Activated T-cell treated with anti-CD3 and anti-CD28 coated beads, Interleukin-2, amount 50 U/mL, for 4 hours (primary cell): ENCODE measurements around the gene MCF2. TPM values are rescaled to one million over a fixed set of nuclear protein-coding genes. Genes with fewer than 3 reads are reported as not detected.

ENCODE experiments used
- ATAC-seq, 2 donors: fragments of 200-7000 bp; cut with Tn5 transposase; one replicate each; pipeline ENCODE4 v1.10.0; 2021
- DNase-seq: peaks from one replicate; pipeline ENCODE4 v3.0.0-alpha.2; 2020
- H3K27me3 Mint-ChIP-seq: one replicate; pipeline ENCODE4 v1.8.0; 2021; ENCODE audit warnings: low read depth, mixed read lengths
- H3K36me3 Mint-ChIP-seq: one replicate; pipeline ENCODE4 v1.8.0; 2022; ENCODE audit warnings: mixed read lengths; ENCODE audit not compliant: insufficient read depth
- H3K4me1 Mint-ChIP-seq: one replicate; pipeline ENCODE4 v1.8.0; 2021; ENCODE audit warnings: low read depth, mixed read lengths
- H3K4me3 Mint-ChIP-seq: one replicate; pipeline ENCODE4 v1.8.0; 2021; ENCODE audit warnings: mild to moderate bottlenecking, moderate library complexity, mixed read lengths
- H3K9me3 Mint-ChIP-seq: one replicate; pipeline ENCODE4 v1.8.0; 2021; ENCODE audit warnings: mixed read lengths
- total RNA-seq, 3 donors: library from RNA; stranded (reverse); gene quantifications; one replicate each; pipeline ENCODE4 v1.2.1, GENCODE V29; 2021

Gene MCF2, protein sequence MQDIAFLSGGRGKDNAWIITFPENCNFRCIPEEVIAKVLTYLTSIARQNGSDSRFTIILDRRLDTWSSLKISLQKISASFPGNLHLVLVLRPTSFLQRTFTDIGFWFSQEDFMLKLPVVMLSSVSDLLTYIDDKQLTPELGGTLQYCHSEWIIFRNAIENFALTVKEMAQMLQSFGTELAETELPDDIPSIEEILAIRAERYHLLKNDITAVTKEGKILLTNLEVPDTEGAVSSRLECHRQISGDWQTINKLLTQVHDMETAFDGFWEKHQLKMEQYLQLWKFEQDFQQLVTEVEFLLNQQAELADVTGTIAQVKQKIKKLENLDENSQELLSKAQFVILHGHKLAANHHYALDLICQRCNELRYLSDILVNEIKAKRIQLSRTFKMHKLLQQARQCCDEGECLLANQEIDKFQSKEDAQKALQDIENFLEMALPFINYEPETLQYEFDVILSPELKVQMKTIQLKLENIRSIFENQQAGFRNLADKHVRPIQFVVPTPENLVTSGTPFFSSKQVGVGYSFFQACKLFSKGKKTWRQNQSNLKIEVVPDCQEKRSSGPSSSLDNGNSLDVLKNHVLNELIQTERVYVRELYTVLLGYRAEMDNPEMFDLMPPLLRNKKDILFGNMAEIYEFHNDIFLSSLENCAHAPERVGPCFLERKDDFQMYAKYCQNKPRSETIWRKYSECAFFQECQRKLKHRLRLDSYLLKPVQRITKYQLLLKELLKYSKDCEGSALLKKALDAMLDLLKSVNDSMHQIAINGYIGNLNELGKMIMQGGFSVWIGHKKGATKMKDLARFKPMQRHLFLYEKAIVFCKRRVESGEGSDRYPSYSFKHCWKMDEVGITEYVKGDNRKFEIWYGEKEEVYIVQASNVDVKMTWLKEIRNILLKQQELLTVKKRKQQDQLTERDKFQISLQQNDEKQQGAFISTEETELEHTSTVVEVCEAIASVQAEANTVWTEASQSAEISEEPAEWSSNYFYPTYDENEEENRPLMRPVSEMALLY
- total RNA-seq = under 1 TPM; 0.11 to 0.79 (median 0.13) TPM

DNA sequence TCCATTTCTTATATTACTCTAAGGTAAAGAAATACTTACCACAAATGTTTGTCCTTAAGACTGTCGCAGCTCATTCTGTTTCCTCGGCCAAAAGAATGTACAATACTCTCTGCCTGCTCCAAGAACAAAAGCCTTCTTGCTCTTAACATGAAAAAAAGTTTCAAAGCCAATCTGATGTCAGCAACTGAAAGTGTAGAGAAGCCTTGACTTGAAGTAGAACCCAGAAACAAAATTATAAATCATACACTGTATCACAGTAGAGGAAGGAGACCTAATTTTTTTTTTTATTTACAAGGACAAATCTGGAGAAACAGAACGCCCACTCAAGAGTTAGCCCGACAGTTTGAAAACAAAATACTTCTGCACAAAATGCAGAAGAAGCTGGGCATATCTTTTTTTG lies at the start of gene MCF2:
Gene MCF2 (minus strand): TSS at position 101 of the 400 bp plus-strand sequence. CDS start 56,423 bp downstream, outside the sequence.
- H3K36me3 Mint-ChIP-seq = peaks cover 3% of the 10 kb centered on the region
- ATAC-seq (no peak), DNase-seq (no peak)
- H3K9me3 Mint-ChIP-seq = no peaks in the 10 kb centered on the region
- H3K27me3 Mint-ChIP-seq = no peaks in the 10 kb centered on the region
- no peaks in the 10 kb centered on the region for H3K4me1 Mint-ChIP-seq
- H3K4me3 Mint-ChIP-seq = no peak within 1 kb of the TSS

DNA sequence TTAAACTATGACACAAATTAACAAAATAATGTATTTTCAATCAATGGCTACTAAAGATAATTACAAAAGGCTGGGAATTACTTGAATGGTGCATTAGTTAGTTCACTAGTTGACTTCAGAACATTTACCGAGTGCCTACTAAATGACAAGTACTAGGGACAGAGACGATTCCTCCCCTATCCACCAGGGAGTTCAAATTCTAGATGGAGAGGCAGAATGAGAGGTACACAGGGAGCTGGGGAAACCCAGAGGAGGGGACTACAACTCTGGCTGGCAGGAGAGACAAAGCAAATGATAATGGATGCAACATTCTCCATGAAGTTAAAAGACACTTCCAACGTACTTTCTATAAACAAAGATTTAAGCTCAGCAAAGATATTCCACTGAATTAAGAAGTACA lies 43.1 kb upstream of the MCF2 start:
- no peaks in the 10 kb centered on the region for H3K27me3 Mint-ChIP-seq
- DNase-seq = no peak
- H3K4me1 Mint-ChIP-seq = no peaks in the 10 kb centered on the region
- no peak for ATAC-seq
- H3K36me3 Mint-ChIP-seq = peaks cover 45% of the 10 kb centered on the region
- H3K4me3 Mint-ChIP-seq = no peak overlapping the region
- H3K9me3 Mint-ChIP-seq = peaks cover 8% of the 10 kb centered on the region

DNA sequence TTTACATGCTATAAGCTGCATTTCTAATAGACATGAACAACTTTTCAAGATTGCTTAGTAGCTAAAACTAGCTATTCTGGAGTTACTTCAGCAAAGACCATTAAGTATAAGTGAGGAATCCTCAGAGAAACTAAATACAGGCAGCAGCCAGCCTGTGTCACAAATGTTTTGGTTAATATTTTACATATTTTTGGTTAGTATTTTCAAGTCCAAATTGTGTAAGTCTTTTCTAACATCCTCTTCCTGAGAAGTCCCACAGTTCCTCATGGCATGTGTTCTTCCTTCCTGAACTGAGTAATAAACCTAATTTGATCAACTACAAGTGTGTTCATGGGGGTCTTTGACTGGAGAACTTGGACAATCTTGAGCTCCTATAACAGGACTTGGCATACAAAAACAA lies 42.4 kb upstream of the MCF2 start:
- H3K9me3 Mint-ChIP-seq = peaks cover 8% of the 10 kb centered on the region
- H3K36me3 Mint-ChIP-seq = peaks cover 43% of the 10 kb centered on the region
- ATAC-seq (no peak), DNase-seq (no peak)
- H3K27me3 Mint-ChIP-seq = no peaks in the 10 kb centered on the region
- no peak overlapping the region for H3K4me3 Mint-ChIP-seq
- no peaks in the 10 kb centered on the region for H3K4me1 Mint-ChIP-seq

DNA sequence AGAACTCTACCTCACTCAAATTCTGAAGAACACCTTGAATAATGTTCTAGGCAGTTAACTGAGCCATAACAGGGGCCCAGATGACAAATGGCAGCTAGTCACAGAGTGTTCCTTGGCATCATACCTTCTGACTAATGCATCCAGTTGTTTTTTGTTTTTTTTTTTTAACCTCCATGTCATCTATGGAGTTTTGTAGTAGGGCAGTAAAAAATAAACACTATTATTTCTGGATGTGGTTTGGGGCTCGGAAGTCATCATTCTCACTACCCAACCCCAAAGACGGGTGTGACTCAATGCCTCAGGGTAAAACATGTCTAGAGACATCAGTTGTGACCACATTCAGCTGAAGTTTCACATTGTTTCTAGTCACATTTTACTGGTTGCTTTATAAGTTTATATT lies 31.2 kb upstream of the MCF2 start:
- ATAC-seq = peak; percentile 78 to 92
- H3K36me3 Mint-ChIP-seq = peaks cover 19% of the 10 kb centered on the region
- no peaks in the 10 kb centered on the region for H3K9me3 Mint-ChIP-seq
- H3K4me3 Mint-ChIP-seq = no peak overlapping the region
- no peaks in the 10 kb centered on the region for H3K27me3 Mint-ChIP-seq
- H3K4me1 Mint-ChIP-seq = peaks cover 14% of the 10 kb centered on the region
- no peak for DNase-seq

DNA sequence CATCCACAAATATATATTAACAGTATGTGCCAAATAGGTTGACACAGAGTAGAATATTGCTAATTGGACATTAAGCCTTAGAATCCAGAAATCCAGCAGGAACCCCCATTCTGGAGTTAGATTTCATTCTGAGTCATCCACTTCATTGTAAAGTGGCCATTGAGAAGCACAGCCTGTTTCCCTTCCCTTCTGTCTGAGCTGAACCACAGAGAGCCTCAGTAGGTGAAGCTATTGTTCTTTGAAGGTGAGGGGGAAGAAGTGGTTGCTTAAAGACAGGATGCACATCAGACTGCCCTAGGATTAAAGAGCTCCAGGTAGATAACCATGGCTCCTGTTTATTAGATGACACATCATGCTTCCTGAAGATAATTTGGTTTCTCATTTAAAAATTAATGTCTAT lies 30.6 kb upstream of the MCF2 start:
- Mint-ChIP-seq H3K4me3 (no peak overlapping the region), H3K27me3 (no peaks in the 10 kb centered on the region), H3K9me3 (no peaks in the 10 kb centered on the region), H3K36me3 (peaks cover 21% of the 10 kb centered on the region), H3K4me1 (peaks cover 14% of the 10 kb centered on the region)
- no peak for ATAC-seq
- DNase-seq = no peak

DNA sequence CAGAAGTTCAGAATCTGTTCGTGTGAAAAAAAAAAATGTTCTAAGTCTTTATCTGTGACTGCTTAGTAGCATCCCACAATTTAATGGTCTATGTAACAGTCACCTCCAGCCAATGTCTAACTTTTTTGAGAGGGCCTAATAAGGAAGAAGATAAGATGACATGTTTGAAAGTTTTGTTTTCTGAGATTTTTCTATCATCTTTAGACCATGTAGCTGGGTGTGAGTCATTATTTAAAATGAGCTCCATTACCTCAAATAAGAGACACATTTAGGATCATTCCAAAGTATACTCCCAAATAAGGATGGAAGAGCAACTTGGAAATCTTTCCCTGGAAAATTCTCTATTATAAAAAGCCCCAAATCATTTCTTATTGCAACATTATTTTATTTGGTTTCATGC lies 28.2 kb upstream of the MCF2 start:
- peaks cover 12% of the 10 kb centered on the region for H3K4me1 Mint-ChIP-seq
- no peaks in the 10 kb centered on the region for H3K9me3 Mint-ChIP-seq
- H3K27me3 Mint-ChIP-seq = no peaks in the 10 kb centered on the region
- peaks cover 20% of the 10 kb centered on the region for H3K36me3 Mint-ChIP-seq
- DNase-seq (no peak), ATAC-seq (no peak)
- no peak overlapping the region for H3K4me3 Mint-ChIP-seq

DNA sequence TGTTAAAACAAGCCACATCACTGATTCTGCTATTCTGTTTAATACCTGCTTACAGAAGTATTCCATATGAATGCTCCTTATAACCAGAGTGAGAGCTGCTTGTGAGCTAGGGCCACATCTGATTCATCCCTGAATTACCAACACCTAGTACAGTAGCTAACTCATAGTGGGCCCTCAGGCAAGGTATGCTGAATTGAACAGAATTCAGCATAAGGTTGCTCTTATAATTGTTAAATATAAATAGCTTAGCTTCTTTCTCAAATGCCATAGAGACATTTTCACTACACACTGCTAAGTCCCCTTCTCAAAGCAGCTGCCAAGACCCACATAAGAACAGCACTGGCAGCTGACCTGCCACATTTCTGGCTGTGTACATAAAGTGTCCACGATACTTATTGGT lies 27.0 kb upstream of the MCF2 start:
- Mint-ChIP-seq H3K9me3 (no peaks in the 10 kb centered on the region), H3K36me3 (peaks cover 16% of the 10 kb centered on the region), H3K4me1 (peaks cover 7% of the 10 kb centered on the region), H3K4me3 (no peak overlapping the region), H3K27me3 (no peaks in the 10 kb centered on the region)
- no peak for ATAC-seq
- DNase-seq = no peak

DNA sequence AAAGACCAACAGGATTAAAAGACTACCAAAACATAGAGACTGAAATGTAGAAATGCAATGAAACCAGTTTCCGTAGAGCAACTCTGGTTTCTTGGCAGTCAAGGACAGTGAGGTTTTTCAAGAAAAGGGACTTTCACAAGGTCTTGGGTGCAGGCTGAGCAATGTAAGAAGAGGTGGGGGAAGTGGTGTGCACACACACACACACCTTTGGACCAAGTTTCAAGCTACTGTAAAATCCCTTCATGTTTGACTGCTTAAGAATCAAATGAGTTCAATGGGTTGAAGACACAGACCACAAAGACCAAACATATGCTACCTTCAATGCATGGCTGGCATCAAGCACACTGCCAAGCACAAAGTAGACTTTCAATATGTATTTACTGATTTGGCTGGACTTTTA lies 17.8 kb upstream of the MCF2 start:
- Mint-ChIP-seq H3K9me3 (no peaks in the 10 kb centered on the region), H3K36me3 (peaks cover 8% of the 10 kb centered on the region), H3K4me3 (no peak overlapping the region), H3K27me3 (no peaks in the 10 kb centered on the region), H3K4me1 (no peaks in the 10 kb centered on the region)
- no peak for DNase-seq
- ATAC-seq = no peak

DNA sequence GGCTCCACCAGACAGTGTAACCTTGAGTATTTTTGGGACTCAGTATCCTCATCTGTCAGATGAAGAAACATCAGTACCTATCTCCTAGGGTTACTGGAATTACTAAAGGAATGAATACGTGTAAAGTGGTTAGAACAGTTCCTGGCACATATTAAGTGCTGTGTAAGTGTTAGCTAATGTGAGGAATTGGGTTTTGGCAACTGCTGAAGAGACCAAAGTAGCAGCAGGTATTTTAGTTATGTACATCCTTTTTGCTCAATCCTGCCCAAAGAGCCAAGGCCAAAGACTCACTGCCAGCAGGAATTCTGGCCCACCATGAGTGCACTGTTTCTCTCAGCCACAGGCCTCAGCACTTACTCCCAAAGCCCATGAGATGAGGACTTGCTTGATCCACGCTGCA lies 16.7 kb upstream of the MCF2 start:
- Mint-ChIP-seq H3K4me3 (no peak overlapping the region), H3K27me3 (no peaks in the 10 kb centered on the region), H3K9me3 (no peaks in the 10 kb centered on the region), H3K4me1 (no peaks in the 10 kb centered on the region), H3K36me3 (peaks cover 10% of the 10 kb centered on the region)
- DNase-seq (no peak), ATAC-seq (no peak)

DNA sequence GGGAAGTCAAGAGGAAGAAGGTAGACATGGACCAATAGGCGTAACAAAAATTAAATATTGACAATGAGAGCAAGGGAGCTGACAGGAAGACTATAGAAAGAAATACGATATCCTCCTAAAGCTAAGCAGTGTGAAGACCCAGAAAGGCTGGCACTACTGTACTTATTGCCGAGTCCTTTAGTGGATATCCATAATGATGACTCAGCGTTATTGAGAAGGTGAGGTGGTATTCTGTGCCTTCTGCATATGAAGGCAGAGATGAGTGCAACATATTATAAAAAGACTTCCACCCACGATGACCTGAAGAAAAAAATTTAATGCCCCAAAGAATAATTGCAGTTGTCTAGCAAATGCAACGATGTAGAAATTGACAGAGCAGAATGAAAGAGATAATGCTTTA lies 13.0 kb upstream of the MCF2 start:
- Mint-ChIP-seq H3K27me3 (no peaks in the 10 kb centered on the region), H3K4me1 (no peaks in the 10 kb centered on the region), H3K9me3 (no peaks in the 10 kb centered on the region), H3K36me3 (peaks cover 10% of the 10 kb centered on the region), H3K4me3 (no peak overlapping the region)
- ATAC-seq (no peak), DNase-seq (no peak)

DNA sequence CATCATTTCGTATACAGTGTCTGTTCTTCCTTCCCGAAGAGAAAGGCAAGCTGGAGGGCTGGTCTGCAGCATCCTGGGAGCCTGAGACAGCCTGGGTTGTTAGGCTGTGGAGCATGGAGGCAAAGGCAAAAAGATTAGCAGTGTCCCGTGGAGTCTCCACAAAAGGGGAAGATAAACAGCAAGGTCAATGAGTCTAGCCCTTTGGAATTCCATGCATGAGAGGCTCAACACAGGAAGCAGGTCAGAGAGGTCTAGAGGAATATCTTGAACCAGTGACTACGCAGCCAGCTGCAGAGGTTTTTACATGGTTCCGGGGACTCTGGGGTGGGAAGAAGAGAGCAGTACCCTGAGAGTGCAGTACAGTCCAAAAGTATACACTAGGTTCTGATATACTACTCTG lies 12.2 kb upstream of the MCF2 start:
- no peaks in the 10 kb centered on the region for H3K9me3 Mint-ChIP-seq
- ATAC-seq = no peak
- H3K27me3 Mint-ChIP-seq = no peaks in the 10 kb centered on the region
- peaks cover 10% of the 10 kb centered on the region for H3K36me3 Mint-ChIP-seq
- H3K4me3 Mint-ChIP-seq = no peak overlapping the region
- no peak for DNase-seq
- H3K4me1 Mint-ChIP-seq = no peaks in the 10 kb centered on the region

DNA sequence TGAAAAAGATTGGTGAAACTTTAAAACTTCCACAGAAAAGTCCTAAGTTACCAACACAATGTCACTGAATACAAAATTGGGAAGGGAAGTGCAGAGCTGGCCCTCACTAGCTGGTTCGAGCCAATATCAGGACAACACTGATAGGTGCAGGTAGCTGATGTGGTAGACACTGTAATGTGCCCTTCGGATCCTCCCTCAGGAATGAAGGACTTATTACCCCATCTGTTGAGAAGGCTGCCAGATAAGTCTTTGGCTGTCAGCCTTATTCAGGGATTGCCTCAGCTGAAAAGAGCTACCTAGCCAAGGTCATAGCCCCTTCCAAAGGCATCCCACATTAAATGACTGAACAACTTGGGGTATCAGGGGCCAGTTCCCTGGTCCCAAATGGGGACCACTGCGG lies 5.3 kb downstream of the MCF2 start:
- Mint-ChIP-seq H3K27me3 (no peaks in the 10 kb centered on the region), H3K9me3 (no peaks in the 10 kb centered on the region), H3K4me3 (no peak overlapping the region), H3K36me3 (peaks cover 4% of the 10 kb centered on the region), H3K4me1 (no peaks in the 10 kb centered on the region)
- DNase-seq = no peak
- no peak for ATAC-seq

DNA sequence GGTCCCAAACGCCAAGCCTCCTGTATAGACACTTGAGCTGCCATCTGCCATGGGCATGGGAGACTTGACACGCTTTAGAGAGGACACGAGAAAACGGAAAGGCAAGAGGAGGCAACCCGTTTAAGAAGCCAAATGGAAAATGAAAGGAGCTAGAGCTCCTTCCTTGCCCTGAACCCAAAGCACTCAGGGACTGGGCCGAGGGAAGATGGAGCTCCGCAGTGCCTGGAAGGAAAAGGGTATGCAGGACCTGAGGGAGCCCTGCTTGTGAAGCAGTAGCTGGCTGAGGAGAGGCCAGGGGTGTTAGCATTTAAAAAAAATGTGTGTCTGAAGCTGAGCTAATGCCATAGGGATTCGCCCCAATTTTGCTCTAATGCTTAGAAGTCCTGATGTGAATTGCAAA lies 15.1 kb downstream of the MCF2 start:
- no peaks in the 10 kb centered on the region for H3K9me3 Mint-ChIP-seq
- DNase-seq = no peak
- H3K27me3 Mint-ChIP-seq = peaks cover 8% of the 10 kb centered on the region
- no peaks in the 10 kb centered on the region for H3K36me3 Mint-ChIP-seq
- H3K4me3 Mint-ChIP-seq = no peak overlapping the region
- ATAC-seq = no peak
- H3K4me1 Mint-ChIP-seq = no peaks in the 10 kb centered on the region

DNA sequence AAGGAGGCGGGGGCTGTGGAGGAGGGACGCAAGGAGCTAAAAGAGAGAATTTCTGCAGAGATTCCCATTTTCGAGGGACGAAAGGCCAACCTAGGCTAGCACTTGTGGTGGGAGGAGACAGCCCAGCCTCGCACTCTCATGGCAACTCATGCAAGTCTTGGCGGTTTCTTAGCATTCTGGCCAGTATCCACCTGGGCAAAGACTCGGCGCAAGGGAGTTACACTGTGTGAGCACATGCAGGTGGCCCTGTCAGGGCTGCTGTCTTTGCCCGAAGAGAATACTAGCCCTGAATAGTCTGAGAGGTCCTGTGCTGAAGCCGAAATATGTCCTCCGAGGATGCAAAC lies 15.5 kb downstream of the MCF2 start:
- DNase-seq = no peak
- Mint-ChIP-seq H3K4me1 (no peaks in the 10 kb centered on the region), H3K27me3 (peaks cover 8% of the 10 kb centered on the region), H3K36me3 (no peaks in the 10 kb centered on the region), H3K4me3 (no peak overlapping the region), H3K9me3 (no peaks in the 10 kb centered on the region)
- ATAC-seq = no peak
